Heart right ventricle (tissue), 16 donors: Measurements from ENCODE around the gene EFNA1. TPM values are rescaled to one million over a fixed set of nuclear protein-coding genes. Genes with fewer than 3 reads are reported as not detected.

ENCODE experiments used
- ATAC-seq, 8 donors: fragments of 200-7000 bp; cut with Tn5 transposase; one replicate each; pipeline ENCODE4 v1.9.1; 2020; ENCODE audit warnings: mild to moderate bottlenecking in 8 of 8, moderate library complexity in 8 of 8, moderate number of reproducible peaks in 1 of 8
- DNase-seq, 2 donors: peaks; one replicate each; pipeline ENCODE4 v3.0.0-alpha.2; 2020
- H3K27ac ChIP-seq, 10 donors: fragments of 200-600 bp; sonication (generic) in 2 of 10; one replicate each; pipeline versions ENCODE4 v1.5.0 to v1.8.0; 2020 to 2022; ENCODE audit warnings: mild to moderate bottlenecking in 3 of 10
- H3K27me3 ChIP-seq, 7 donors: fragments of 200-600 bp; one replicate each; pipeline ENCODE4 v1.8.0; 2021 to 2022; ENCODE audit warnings: mild to moderate bottlenecking in 2 of 7
- H3K36me3 ChIP-seq, 9 donors: fragments of 200-600 bp; sonication (generic) in 1 of 9; one replicate each; pipeline versions ENCODE4 v1.5.0 to v1.8.0; 2020 to 2022; ENCODE audit warnings: mild to moderate bottlenecking in 2 of 9
- H3K4me1 ChIP-seq, 9 donors: fragments of 200-600 bp; sonication (generic) in 1 of 9; one replicate each; pipeline versions ENCODE4 v1.5.0 to v1.8.0; 2020 to 2022; ENCODE audit warnings: mild to moderate bottlenecking in 4 of 9
- H3K4me3 ChIP-seq, 10 donors: fragments of 200-600 bp; sonication (generic) in 2 of 10; one replicate each; pipeline versions ENCODE4 v1.5.0 to v1.8.0; 2020 to 2022; ENCODE audit warnings: mild to moderate bottlenecking in 7 of 10, moderate library complexity in 2 of 10
- H3K9me3 ChIP-seq, 11 donors: fragments of 200-600 bp in 10 of 11; sonication (generic) in 2 of 11; one replicate each; pipeline versions ENCODE4 v1.5.0 to v1.8.0; 2013 to 2022; ENCODE audit warnings: mild to moderate bottlenecking in 2 of 11, control low read depth in 1 of 11, moderate library complexity in 1 of 11
- WGBS, 2 donors: extraction: QIAGEN DNeasy Blood & Tissue Kit; methylation state at CpG; one replicate each; pipeline ENCODE4 v1.1.7; 2013; ENCODE audit warnings: inconsistent platforms in 1 of 2; 5-methylcytosine and 5-hydroxymethylcytosine counted together
- intact Hi-C, 10 donors: fragments of 100-400 bp; cut with DNase I; formaldehyde crosslinking; loops; one replicate each; pipeline versions ENCODE4 v1.11.1 to v1.14.2; 2022
- polyA plus RNA-seq, 2 donors: library from polyadenylated mRNA; stranded (reverse); fragments of 200-250 nt; gene quantifications; one replicate each; pipeline ENCODE4 v1.2.3, GENCODE V29; 2013
- total RNA-seq, 10 donors: library from RNA; stranded (reverse); fragmentation: NEBNext Ultra II Directional in 3 of 10; extraction: Animal tissue kit (Norgen Biotek cat#: 25700) in 3 of 10; gene quantifications; one replicate each; pipeline versions ENCODE4 v1.2.1 to v1.2.4, GENCODE V29; 2021 to 2023
- TF ChIP-seq, protein P1 (sequence below), 9 donors: fragments of 200-600 bp; sonication (generic) in 2 of 9; IDR thresholded peaks; one replicate each; pipeline versions ENCODE4 v1.5.0 to v1.8.0; 2021 to 2022; ENCODE audit warnings: antibody characterized with exemption in 9 of 9, mild to moderate bottlenecking in 5 of 9, moderate library complexity in 1 of 9
- donor health status: Arrhythmogenic right ventricular cardiomyopathy.
- donor health status: ischemic (EF 13 %, LVEDD 7.1; RV severe dilation, severe dysfunction).
- donor health status: healthy with polysubstance abuse.
- donor health status: DM: no; HTN: yes; CAD: no.
- donor health status: DM: no; HTN: no; CAD: no.
- donor health status: ischemic (EF 25% LVEDD 6.9; RV normal size, moderate dysfunction).
- donor health status: ischemic (EF 25% LVEDD 5.7; RV mildly dilated, moderate dysfunction).
- donor health status: healthy.
- donor health status: DM: yes; HTN: yes; CAD: no.
- donor health status: Ischemic cardiomyopathy.
- donor health status: ischemic (EF 35%, LVEDD 5.7; RV mildly dilated, moderate dysfunction).
- donor health status: nonischemic (EF 11% LVEDD 7.7; RV severe dilation, severe dysfunction).
- donor health status: DM: yes; HTN: yes; CAD: no.
- donor health status: PGD.
- donor health status: ischemic (EF 29% LVEDD 5.4; RV normal size, mild dysfunction).
- donor health status: nonischemic (EF 23%, LVEDD 6.1; RV moderate dilation, normal function).

EFNA1 gene
- total and polyA plus RNA-seq, 12 donors: 28.9 to 104 (median 37.2) TPM

DNA sequence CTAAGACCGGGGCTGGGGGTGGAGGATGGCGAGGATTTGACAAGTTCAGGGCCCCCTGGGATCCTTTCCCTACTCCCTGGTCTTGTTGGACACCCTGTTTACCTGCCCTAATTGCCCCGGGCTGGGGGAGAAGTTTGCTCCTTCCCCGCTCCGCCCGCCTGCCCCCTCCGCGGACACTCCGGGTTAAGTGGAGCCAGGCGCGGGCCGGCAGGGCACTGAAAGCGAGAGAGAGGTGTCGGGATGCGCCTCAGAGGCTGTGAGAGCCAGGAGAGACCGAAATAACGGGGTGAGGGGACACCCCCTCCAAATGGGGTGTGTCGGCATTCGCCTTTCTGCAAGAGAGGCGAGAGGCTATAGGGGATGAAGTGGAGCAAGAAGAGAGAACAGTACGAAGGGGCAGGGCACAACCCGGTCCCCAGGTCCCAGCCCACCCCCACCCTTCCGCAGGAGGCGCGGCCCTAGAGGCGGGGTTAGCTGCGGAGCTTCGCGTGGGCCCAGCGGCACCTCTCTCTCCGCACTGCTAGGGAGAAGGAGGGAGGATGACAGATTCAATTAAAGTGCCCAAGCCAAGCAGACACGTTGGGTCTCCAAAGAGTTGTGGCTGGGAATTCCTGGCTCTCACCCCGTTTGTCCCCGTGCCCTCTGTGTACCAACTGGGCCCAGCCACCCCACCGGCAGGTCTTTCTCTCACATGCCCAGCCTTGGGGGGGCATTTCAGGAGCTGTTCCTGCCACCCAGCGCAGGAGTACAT lies 45.2 kb upstream of the EFNA1 start:
- H3K9me3 ChIP-seq: no peaks in the 10 kb centered on the region
- H3K4me1 ChIP-seq: peaks cover 33 to 78% (median 60%) of the 10 kb centered on the region in 9 donors
- H3K4me3 ChIP-seq: peak overlapping the region in 6 of 10 donors; percentile 4 to 58 (median 23)
- H3K36me3 ChIP-seq: no peaks in the 10 kb centered on the region
- H3K27me3 ChIP-seq: peaks cover 39 to 67% (median 53%) of the 10 kb centered on the region in 7 donors
- peak in 1 of 2 donors; percentile 17 for DNase-seq
- no peak for ATAC-seq
- H3K27ac ChIP-seq: no peak overlapping the region
- intact Hi-C loops: loop anchor here in 2 of 10 donors (5.0 to 10.0 kb wide), 2 partner anchors 35 to 528 kb away; partner anchors contain the start of gene UBE2Q1 (in 1 of the 2)
- TF ChIP-seq, protein P1, sequence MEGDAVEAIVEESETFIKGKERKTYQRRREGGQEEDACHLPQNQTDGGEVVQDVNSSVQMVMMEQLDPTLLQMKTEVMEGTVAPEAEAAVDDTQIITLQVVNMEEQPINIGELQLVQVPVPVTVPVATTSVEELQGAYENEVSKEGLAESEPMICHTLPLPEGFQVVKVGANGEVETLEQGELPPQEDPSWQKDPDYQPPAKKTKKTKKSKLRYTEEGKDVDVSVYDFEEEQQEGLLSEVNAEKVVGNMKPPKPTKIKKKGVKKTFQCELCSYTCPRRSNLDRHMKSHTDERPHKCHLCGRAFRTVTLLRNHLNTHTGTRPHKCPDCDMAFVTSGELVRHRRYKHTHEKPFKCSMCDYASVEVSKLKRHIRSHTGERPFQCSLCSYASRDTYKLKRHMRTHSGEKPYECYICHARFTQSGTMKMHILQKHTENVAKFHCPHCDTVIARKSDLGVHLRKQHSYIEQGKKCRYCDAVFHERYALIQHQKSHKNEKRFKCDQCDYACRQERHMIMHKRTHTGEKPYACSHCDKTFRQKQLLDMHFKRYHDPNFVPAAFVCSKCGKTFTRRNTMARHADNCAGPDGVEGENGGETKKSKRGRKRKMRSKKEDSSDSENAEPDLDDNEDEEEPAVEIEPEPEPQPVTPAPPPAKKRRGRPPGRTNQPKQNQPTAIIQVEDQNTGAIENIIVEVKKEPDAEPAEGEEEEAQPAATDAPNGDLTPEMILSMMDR (IDR thresholded peaks at IDR 0.05): no peak
- 4 to 5% methylated on average over 35 to 36 of the region's 36 CpGs for WGBS, 2 donors

DNA sequence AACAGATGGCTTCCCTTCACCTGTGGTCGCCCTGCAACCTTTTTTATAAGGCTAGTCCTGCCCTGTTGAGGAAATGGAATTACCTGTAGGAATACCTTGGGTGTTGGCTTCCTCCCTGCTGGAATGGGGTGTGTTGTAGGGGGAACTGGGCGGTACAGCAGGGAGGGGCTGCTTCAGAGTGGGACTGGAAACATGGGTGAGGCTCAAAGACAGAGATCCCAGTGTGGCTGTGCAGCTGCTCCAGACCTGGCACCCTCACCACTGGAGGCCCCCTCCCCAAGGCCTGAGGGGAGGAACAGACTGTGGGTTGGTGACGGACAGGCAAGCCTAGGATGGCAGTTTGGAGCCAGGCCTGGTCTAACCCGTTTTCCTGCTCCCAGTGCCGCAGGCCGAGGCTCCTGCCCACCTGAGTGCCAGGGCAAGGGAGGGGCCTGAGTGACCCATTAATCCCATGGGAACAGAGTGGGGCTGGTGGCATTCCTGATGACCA lies 44.6 kb upstream of the EFNA1 start:
- 65 to 73% methylated on average over 6 of the region's 6 CpGs for WGBS, 2 donors
- H3K9me3 ChIP-seq: no peaks in the 10 kb centered on the region
- no peak overlapping the region for H3K27ac ChIP-seq
- peaks cover 33 to 78% (median 60%) of the 10 kb centered on the region in 9 donors for H3K4me1 ChIP-seq
- H3K27me3 ChIP-seq: peaks cover 39 to 64% (median 53%) of the 10 kb centered on the region in 7 donors
- TF ChIP-seq, protein P1 (IDR thresholded peaks at IDR 0.05): no peak
- no peak overlapping the region for H3K4me3 ChIP-seq
- ATAC-seq (no peak), DNase-seq (no peak)
- intact Hi-C loops: loop anchor here in 2 of 10 donors (5.0 to 10.0 kb wide), 2 partner anchors 36 to 528 kb away; partner anchors contain the start of gene UBE2Q1 (in 1 of the 2)
- H3K36me3 ChIP-seq: no peaks in the 10 kb centered on the region

- ATAC-seq (peak in 5 of 8 donors; percentile 0 to 2 (median 1)), DNase-seq (peak in 1 of 2 donors; percentile 54)
- H3K9me3 ChIP-seq: no peaks in the 10 kb centered on the region
- WGBS, 2 donors: 27 to 28% methylated on average over 21 of the region's 21 CpGs
- no peaks in the 10 kb centered on the region for H3K36me3 ChIP-seq
- intact Hi-C loops: loop anchor here in 8 of 10 donors (1.0 to 10.0 kb wide), 7 partner anchors 21 to 529 kb away; partner anchors contain the start of genes EFNA4 (in 2 of the 8), ADAM15 (in 1 of the 8) and UBE2Q1 (in 1 of the 8)
- H3K27ac ChIP-seq: peak overlapping the region in 3 of 10 donors; percentile 88 to 89 (median 88)
- TF ChIP-seq, protein P1 (IDR thresholded peaks at IDR 0.05): no peak
- peaks cover 31 to 70% (median 57%) of the 10 kb centered on the region in 9 donors for H3K4me1 ChIP-seq
- H3K4me3 ChIP-seq: peak overlapping the region in 9 of 10 donors; percentile 61 to 82 (median 72)
- H3K27me3 ChIP-seq: peaks cover 39 to 54% (median 53%) of the 10 kb centered on the region in 7 donors
Observed at GRCh38 chr1:155083865-155084721, 43.6 kb upstream of the EFNA1 start.
